Chondrocyte (in vitro differentiated cells): Measurements from ENCODE around the gene FARP1. TPM values are rescaled to one million over a fixed set of nuclear protein-coding genes. Genes with fewer than 3 reads are reported as not detected.

ENCODE experiments used
- DNase-seq: peaks from one replicate; pipeline ENCODE4 v3.0.0; 2021; ENCODE audit warnings: mixed read lengths, low spot score
- H3K27ac Mint-ChIP-seq: one replicate; pipeline ENCODE4 v1.8.0; 2021; ENCODE audit warnings: mild to moderate bottlenecking, moderate library complexity, mixed read lengths; ENCODE audit not compliant: unreplicated experiment
- H3K27me3 Mint-ChIP-seq: 2 replicates; pipeline ENCODE4 v1.8.0; 2021; ENCODE audit warnings: low read depth, mixed read lengths
- H3K36me3 Mint-ChIP-seq: 2 replicates; pipeline ENCODE4 v1.8.0; 2021; ENCODE audit warnings: low read depth, mixed read lengths
- H3K4me1 Mint-ChIP-seq: 2 replicates; pipeline ENCODE4 v1.8.0; 2021; ENCODE audit warnings: low read depth, mild to moderate bottlenecking, mixed read lengths
- H3K4me3 Mint-ChIP-seq: one replicate; pipeline ENCODE4 v1.8.0; 2021; ENCODE audit warnings: mild to moderate bottlenecking, moderate library complexity, mixed read lengths; ENCODE audit not compliant: unreplicated experiment
- H3K9me3 Mint-ChIP-seq: 2 replicates; pipeline ENCODE4 v1.8.0; 2021; ENCODE audit warnings: low read depth, mixed read lengths
- CTCF ChIP-seq: fragments of 200-600 bp; sonication (generic); IDR thresholded peaks from 2 replicates; pipeline ENCODE4 v1.5.0; 2021; ENCODE audit warnings: antibody characterized with exemption, mild to moderate bottlenecking, moderate library complexity
- total RNA-seq: library from RNA; stranded (reverse); gene quantifications from 3 replicates; pipeline ENCODE4 v1.2.1, GENCODE V29; 2021

The FARP1 gene
- total RNA-seq, 1 donor from 2014 or later = 331 TPM

- no peaks in the 10 kb centered on the region for H3K27me3 Mint-ChIP-seq
- no peak for DNase-seq
- peak; percentile 19 for TF ChIP-seq CTCF
- peak overlapping the region; percentile 60 for H3K27ac Mint-ChIP-seq
- H3K36me3 Mint-ChIP-seq = peaks cover 22% of the 10 kb centered on the region
- no peaks in the 10 kb centered on the region for H3K9me3 Mint-ChIP-seq
- H3K4me3 Mint-ChIP-seq = no peak overlapping the region
- H3K4me1 Mint-ChIP-seq = peaks cover 71% of the 10 kb centered on the region
Observed at GRCh38 chr13:98448642-98448928, 305.7 kb downstream of the FARP1 start.

- H3K27ac Mint-ChIP-seq = peak overlapping the region; percentile 93
- H3K4me1 Mint-ChIP-seq = peaks cover 69% of the 10 kb centered on the region
- no peak for DNase-seq
- no peaks in the 10 kb centered on the region for H3K27me3 Mint-ChIP-seq
- H3K9me3 Mint-ChIP-seq = no peaks in the 10 kb centered on the region
- peaks cover 22% of the 10 kb centered on the region for H3K36me3 Mint-ChIP-seq
- TF ChIP-seq CTCF = no peak
- H3K4me3 Mint-ChIP-seq = no peak overlapping the region
Observed at GRCh38 chr13:98449273-98449672, 306.4 kb downstream of the FARP1 start.

- TF ChIP-seq CTCF = no peak
- H3K36me3 Mint-ChIP-seq = peaks cover 24% of the 10 kb centered on the region
- DNase-seq = no peak
- H3K9me3 Mint-ChIP-seq = no peaks in the 10 kb centered on the region
- no peak overlapping the region for H3K4me3 Mint-ChIP-seq
- no peaks in the 10 kb centered on the region for H3K27me3 Mint-ChIP-seq
- H3K4me1 Mint-ChIP-seq = peaks cover 75% of the 10 kb centered on the region
- peak overlapping the region; percentile 93 for H3K27ac Mint-ChIP-seq
Observed at GRCh38 chr13:98450026-98450425, 307.1 kb downstream of the FARP1 start.

GRCh38 chr13:98450539-98451111, 307.7 kb downstream of the FARP1 start:
- Mint-ChIP-seq H3K27me3 (no peaks in the 10 kb centered on the region), H3K4me3 (no peak overlapping the region), H3K36me3 (peaks cover 24% of the 10 kb centered on the region), H3K4me1 (peaks cover 76% of the 10 kb centered on the region), H3K9me3 (no peaks in the 10 kb centered on the region), H3K27ac (peak overlapping the region; percentile 93)
- peak; percentile 33 for DNase-seq
- no peak for TF ChIP-seq CTCF

GRCh38 chr13:98451676-98452470, 309.0 kb downstream of the FARP1 start:
- Mint-ChIP-seq H3K4me3 (peak overlapping the region; percentile 1), H3K9me3 (no peaks in the 10 kb centered on the region), H3K36me3 (peaks cover 25% of the 10 kb centered on the region), H3K27ac (peak overlapping the region; percentile 93), H3K4me1 (peaks cover 78% of the 10 kb centered on the region), H3K27me3 (no peaks in the 10 kb centered on the region)
- no peak for TF ChIP-seq CTCF
- DNase-seq = peak; percentile 88
